HG03439 (cell line): ENCODE measurements around the gene SMARCA4.
A peak's percentile ranks its signal among the peaks of the same experiment; 100 is the strongest.

Experiments
- ATAC-seq: cut with Tn5 transposase; IDR thresholded peaks from one replicate; pipeline ENCODE4 v1.9.1; 2021; ENCODE audit warnings: mild to moderate bottlenecking, moderate library complexity; ENCODE audit not compliant: unreplicated experiment

SMARCA4 gene

DNA sequence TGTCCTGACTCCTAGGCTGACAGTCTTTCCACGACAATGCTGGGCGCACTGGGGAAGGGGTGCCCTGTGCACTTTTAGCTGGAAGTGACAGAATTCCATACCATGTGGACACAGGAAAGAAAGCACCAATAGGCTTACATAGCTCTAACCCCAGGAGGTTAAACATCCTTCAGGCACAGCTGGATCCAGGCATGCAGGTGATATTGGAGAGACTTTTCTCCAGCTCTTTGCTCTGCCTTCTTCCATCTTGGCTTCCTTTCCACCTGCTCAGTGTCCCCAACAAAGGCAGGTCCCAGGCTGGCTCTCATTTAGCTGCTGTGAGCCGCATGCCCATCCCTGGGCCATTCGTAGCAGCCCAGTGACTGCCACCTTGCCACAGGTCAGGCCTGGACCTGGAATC, 67.3 kb downstream of the SMARCA4 start:
- no peak for ATAC-seq

DNA sequence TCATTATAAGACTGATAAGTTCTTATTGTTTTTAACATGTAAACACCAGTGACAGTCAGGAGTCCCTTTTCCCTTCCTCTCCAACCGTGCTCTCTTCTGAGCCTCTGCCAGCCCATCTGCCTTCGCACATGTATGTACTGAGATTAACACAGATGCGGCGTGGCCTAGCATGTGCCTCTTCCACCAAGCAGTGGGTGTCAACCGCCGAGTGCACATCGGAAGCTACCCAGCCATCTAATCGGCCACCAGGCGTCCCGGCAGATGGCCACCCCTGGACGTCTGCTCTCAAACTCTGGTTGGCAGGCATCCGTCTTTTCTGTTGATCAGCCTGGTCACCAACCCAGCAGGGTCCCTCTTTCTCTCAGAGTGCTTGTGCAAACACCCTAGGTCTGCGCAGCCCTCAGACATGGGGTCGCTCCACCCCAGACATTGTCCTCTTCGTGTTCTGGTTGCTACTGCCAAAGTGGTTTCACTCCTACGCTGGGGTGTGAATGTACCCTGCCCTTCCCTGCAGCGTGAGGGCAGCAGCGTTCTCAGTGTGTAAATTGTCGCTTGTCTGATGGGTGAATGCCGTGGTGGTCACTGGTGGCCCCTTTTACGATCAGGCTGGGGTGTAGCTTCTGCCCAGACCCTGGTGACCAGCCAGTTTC, 70.7 kb downstream of the SMARCA4 start:
- no peak for ATAC-seq

DNA sequence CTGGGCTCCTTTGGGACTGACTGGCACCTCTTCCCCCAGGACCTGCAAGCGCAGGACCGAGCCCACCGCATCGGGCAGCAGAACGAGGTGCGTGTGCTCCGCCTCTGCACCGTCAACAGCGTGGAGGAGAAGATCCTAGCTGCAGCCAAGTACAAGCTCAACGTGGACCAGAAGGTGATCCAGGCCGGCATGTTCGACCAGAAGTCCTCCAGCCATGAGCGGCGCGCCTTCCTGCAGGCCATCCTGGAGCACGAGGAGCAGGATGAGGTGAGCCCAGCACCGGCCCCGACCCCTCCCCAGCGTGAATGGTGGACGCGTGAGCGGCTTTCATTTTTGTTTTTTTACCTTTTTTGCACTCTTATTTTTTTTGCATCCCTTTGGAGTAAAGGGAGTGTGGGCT, 72.4 kb downstream of the SMARCA4 start:
- ATAC-seq = no peak

DNA sequence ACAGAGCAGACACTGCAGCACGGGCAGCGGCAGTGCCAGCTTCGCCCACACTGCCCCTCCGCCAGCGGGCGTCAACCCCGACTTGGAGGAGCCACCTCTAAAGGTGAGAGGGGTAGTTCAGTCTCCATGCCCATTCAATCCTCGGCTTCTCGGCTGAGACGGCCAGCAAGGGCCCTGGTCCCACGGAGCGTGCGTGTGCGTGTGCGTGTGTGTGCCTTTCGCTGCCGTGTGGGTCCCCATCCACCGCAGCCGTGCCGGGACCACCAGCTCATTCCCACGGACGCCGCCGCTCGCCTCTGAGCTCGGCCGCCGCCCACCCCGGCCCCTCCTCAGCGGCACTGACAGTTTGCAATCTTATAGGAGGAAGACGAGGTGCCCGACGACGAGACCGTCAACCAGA, 72.9 kb downstream of the SMARCA4 start:
- ATAC-seq = no peak

DNA sequence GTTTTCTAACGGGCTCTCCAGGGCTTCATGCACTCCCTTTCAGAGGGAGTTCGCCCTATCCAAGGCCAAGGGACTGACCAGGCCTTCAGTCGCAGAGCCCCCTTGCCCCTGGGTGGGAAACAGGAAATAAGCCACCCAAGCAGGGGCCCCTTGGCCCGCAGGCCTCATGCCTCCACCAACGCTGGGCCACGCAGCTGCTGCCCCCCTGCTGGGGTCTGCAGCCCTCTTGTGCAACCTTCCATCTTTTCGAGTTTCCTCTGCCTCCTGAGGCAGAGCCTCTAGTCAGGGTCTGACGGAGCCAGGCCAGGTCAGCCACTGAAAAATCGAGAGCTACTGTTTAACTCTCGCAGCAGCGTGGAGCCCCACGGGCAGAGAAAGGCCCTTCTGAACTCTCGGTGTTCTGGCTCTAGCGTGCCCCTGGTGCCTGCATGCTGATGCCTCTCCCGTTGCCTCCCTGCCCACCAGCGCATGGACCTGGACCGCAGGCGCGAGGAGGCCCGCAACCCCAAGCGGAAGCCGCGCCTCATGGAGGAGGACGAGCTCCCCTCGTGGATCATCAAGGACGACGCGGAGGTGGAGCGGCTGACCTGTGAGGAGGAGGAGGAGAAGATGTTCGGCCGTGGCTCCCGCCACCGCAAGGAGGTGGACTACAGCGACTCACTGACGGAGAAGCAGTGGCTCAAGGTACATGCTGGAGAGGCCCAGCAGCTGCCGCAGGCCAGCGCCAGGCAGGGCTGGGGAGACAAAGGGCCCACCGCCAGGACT, 73.8 kb downstream of the SMARCA4 start:
- ATAC-seq = no peak

DNA sequence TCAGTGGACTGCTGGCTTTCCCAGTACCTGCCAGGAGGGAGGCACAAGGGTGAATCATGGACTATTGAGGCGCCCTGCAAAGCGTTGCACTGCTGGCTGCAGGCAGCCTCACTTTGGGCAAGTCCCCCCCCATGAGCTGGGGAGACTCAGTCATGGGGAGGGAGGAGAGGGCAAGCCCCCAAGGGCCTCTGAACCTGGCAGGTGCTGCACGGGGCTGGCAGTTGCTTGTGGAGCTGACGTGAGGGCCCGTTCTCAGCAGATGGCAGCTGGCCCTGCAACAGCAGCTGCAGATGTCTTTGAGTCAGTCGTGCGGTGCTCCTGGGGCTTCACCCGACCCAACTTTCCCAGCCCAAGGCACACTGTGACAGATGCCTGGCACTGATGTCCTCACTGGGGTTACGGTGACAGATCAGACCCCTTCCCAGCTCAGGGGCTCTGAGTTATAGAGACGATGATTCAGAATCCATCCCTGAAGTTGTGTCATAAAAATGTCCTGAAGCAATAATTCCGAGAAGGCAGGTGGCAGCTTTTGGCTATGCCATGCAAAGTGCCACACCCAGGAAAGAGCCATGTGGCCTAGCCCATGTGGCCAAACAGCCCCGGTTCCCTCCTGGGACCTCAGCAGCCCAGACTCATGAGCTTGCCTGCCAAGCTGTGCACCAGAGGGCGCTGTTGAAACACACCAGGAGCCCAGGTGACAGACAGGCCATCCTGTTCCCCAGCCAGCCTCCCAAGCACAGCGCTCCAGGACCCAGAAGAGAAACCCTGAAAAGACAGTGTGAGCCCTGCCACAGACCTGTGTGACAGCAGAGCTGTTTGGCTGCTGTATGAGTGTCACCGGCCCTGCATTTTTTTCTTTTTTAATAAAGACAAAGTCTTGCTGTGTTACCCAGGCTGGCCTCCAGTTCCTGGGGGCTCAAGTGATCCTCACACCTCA, 74.9 kb downstream of the SMARCA4 start:
- peak; percentile 77 for ATAC-seq

DNA sequence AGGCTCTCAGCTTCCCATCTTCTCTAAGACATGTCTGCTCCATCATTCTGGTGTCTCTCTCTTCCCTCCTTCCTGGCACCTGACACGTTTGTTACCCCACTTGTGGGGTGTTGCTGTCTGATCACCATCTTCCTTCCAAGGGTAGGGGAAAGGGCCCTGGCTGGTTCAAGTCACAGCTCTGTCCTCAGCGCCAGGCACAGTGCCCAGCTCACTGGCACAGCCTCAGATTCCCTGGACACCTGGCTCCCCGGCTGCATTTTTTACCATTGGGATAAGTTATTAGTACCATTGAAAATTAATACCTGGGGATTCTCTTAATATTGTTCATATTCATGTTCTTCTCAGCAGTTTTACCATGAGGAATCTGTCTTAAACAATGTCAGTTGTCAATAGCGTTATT, 77.7 kb downstream of the SMARCA4 start:
- ATAC-seq = no peak

DNA sequence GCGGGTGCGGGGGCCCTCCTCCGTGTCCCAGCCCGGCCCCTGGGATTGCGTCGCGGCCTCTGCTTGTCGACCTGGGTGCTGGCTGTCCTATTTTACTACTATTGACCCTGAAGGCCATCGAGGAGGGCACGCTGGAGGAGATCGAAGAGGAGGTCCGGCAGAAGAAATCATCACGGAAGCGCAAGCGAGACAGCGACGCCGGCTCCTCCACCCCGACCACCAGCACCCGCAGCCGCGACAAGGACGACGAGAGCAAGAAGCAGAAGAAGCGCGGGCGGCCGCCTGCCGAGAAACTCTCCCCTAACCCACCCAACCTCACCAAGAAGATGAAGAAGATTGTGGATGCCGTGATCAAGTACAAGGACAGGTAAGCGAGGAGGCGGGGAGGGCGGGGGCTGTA, 80.4 kb downstream of the SMARCA4 start:
- ATAC-seq = no peak

DNA sequence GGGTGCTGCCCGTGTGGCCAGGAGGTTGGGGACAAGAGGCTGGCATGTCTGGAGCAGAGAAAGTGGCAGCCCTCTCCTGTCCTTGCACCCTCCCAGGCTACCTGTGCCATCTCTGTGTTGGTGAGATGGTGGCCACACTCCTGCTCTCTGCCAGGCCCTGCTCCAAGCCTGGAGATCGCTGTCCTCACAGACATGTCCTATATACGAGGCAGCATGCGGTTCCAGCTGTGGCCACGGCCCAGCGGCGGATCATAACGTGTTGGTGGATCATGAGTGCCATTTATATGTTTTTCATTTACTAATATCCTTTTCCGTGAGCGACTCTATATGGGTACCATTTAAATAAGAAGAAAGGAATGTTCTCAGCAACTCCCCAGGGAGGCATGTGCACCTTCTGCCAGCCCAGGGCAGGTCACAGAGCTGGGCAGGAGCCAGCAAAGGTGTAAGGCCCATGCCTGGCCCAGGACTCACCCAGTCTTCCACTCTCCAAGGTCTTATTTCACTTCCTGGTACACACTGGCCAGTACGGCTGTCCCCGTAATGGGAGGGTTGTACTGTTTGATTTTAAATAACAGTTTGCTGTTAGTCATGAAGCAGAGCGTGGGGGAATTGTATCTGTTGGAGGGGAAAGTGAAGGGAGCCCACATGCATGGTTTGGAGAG, 81.3 kb downstream of the SMARCA4 start:
- ATAC-seq = no peak

DNA sequence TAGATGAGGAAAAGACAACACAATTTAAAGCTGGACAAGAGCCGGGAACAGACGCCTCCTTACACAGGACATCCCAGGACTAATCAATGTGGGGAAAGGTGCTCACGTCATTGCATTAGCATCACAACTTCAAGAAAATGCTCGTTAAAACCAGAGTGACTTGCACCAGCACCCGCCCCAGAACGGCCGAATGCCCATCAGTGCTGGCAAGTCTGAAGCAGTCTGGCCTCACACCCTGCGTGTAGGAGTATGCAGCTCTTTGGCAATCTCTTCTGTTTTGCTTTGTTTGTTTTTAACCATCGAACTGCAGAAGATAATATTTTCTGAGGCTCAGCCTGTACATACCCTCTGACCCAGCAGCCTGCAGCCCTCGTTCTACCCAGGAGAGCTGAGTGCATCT, 83.6 kb downstream of the SMARCA4 start:
- ATAC-seq = no peak

DNA sequence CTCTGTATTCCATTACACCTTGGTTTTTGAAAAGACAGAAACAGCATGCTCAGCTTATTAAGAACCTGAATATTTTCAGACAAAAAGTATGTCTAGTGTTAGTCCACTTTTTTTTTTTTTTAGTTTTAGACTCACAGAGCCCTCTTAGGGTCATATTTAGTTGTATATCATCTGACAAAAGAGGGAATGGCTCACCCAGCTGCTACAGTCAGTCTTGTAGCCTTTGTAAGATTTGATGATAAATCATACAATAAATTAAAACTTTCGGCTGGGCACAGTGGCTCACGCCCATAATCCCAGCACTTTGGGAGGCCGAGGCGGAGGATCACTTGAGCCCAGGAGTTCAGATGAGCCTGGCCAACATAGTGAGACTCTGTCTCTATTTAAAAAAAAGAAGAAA, 84.7 kb downstream of the SMARCA4 start:
- no peak for ATAC-seq

DNA sequence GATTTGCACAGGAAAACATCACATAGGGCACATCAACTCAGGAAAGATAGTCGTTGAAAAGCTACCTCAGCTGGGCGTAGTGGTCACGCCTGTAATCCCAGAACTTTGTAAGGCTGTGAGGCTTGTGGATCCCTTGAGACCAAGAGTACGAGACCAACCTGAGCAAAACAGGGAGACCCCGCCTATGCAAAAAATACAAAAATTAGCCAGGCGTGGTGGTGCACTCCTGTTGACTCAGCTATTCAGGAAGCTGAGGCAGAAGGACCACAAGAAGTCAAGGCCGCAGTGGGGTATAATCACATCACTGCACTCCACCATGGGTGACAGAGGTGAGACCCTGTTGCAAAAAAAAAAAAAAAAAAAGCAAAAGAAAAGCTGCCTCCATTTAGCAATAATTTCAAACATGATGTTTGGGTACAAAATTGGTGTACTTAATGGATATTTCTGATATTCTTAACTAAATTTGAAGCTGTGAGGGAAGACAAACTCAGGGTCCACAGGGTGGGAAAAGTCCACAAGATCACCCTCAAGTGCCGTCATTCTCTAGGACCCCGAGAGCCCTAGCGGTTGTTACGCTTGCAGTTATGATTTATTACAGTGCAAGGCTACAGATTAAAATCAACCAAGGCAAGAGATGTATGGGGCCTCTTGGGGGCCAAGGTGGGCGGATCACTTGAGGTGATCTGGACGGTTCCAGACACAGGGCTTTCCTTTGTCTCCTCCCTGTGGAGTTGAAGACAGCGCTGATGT, 86.0 kb downstream of the SMARCA4 start:
- no peak for ATAC-seq

DNA sequence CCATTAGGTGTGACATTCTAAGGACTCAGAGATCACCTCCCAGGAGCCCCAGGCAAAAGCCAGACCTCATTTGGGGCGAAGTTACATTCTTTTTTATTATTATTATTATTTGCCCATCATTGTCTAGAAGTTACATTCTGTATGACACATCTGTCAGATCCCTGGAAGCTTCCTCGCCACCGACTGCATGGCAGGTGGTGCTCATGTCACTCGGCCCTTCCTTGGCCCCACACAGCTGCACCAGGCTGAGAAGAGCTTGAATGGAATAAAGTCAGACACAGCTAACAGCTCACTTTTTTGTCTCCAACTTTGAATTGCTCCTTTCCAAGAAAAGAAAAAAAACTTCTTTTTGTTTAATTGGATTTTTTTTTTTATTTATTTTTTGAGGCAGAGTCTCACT, 87.0 kb downstream of the SMARCA4 start:
- ATAC-seq = no peak

DNA sequence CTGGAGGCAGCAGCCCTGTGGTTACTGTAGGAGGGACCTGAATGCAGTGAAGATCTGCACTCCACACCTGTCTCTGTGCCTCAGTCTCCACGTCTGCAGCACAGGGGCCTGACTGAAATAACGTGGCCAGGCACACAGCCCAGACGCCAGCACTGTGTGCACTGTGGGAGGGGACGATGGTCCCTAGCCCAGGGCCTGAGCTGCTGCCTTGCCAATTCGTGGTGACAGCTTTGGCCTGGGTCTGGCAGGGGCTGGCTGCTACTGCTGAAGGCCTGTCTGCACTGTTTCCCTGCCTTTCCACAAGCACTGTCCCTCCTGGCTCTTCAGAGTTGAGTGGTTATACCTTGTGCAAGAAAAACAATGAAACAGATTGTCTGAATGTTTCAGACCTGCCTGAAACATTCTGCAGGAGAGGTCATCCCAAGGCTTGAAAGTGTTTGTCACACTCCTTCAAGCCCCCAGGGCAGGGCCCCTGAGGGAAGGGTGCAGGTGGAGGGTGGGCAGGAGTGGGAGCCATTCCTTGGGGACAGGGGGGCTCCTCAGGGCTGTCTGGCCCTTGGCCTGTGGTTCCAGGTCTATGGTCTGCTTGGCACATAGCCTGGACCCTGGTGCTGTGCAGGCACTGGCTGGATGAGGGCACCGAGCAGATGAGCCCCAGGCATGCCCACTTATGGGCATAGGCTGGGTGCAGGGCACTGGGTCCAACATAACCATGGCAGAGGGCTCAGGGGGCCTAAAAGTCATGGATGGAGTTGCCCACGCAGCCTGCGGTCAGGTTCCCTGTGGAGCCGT, 89.7 kb downstream of the SMARCA4 start:
- no peak for ATAC-seq

DNA sequence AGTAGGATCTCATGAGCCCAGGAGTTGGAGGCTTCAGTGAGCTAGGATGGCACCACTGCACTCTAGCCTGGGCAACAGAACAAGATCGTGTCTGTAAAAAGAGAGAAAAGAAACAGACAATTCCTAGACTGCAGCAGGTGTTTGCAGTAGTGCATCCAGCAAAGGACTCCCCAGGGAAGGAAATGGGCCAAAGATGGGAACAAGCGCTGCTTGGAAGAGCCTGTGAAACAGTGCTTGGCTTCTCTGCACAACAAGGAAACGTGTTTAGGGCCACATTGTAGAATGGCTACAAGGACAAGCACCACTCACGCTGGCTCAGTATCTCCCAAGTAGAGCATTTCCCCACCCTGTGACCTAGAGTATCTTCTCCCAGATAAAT, 93.0 kb downstream of the SMARCA4 start:
- no peak for ATAC-seq

DNA sequence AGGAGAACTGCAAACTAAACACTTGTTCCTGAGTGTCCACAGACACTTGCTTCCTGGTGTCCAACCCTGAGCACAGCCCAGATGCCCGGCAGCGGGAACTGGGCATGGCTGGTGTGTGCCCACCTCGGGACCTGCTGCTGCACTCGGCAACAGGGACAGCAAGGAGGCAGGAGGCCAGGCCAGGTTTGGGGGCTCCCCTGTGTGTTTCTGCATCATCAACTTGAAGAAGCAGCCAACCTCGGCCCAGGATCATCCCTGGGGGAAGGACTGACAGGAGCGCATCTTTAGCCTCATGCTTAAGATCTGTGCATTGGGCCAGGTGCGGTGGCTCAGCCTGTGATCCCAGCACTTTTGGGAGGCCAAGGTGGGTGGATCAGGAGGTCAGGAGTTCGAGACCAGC, 93.4 kb downstream of the SMARCA4 start:
- ATAC-seq = no peak

DNA sequence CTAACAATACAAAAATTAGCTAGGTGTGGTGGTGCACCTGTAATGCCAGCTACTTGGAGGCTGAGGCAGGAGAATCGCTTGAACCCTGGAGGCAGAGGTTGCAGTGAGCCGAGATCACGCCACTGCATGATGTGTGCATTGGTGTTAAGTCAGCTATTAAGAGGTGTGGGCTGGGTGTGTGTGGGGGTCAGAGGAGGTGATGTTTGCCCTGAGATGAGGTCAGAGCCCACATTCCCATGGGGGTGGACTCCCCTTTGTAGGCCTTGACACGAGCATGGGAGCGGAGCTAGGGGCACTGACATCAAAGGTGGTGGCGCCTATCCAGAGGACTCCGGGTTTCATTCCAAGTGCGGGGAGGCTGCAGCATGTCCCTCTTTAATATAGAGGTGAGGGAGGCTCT, 93.8 kb downstream of the SMARCA4 start:
- no peak for ATAC-seq

DNA sequence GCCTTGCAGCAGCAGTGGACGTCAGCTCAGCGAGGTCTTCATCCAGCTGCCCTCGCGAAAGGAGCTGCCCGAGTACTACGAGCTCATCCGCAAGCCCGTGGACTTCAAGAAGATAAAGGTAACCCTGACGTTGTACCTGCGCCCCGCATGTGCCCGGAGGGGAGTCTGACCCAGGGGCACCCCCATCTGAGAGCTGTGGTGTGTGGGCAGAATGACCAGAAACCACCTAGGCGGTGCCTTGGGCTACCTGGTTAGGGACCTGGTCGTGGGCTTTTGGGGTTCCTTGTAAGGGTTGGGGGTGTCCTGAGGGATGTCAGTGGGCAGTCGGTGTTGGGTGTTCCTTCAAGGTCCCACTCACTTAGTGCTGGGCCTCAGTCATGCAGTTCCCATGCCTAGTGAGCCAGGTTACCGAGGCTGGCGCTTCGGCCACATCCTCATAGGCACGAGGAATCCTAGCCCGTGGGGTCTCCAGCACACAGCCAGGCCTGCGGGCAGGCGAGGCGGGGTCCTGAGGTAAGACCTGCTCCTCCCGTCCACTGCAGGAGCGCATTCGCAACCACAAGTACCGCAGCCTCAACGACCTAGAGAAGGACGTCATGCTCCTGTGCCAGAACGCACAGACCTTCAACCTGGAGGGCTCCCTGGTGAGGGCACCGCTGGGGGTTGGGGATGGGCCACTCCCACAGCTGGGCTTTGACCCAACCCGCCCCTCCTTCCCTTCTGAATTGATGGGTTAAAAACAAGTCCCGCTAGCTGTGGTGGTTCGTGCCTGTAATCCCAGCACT, 97.6 kb downstream of the SMARCA4 start:
- no peak for ATAC-seq
